Ectodermal cell (in vitro differentiated cells): Measurements from ENCODE around the gene ZDHHC11B.

Experiments
- H3K27ac ChIP-seq: 2 replicates; pipeline ENCODE4 v1.7.0; 2013; ENCODE audit warnings: mild to moderate bottlenecking, low read depth, low read length; ENCODE audit not compliant: insufficient read depth, poor library complexity, severe bottlenecking
- H3K27me3 ChIP-seq: 2 replicates; pipeline ENCODE4 v1.7.0; 2013; ENCODE audit warnings: mild to moderate bottlenecking, low read length; ENCODE audit not compliant: insufficient read depth, control insufficient read depth, poor library complexity, severe bottlenecking
- H3K36me3 ChIP-seq: one replicate; pipeline ENCODE4 v1.7.0; 2013; ENCODE audit warnings: low read length; ENCODE audit not compliant: control insufficient read depth, insufficient read depth
- H3K4me1 ChIP-seq: one replicate; pipeline ENCODE4 v1.7.0; 2013; ENCODE audit warnings: low read length; ENCODE audit not compliant: control insufficient read depth, insufficient read depth
- H3K4me3 ChIP-seq: 2 replicates; pipeline ENCODE4 v1.7.0; 2013; ENCODE audit warnings: low read depth, low read length, control low read depth; ENCODE audit not compliant: insufficient read depth
- H3K9me3 ChIP-seq: 2 replicates; pipeline ENCODE4 v1.7.0; 2013; ENCODE audit warnings: mild to moderate bottlenecking, low read length, moderate library complexity; ENCODE audit not compliant: control insufficient read depth
- WGBS, 2 experiments: methylation state at CpG; one replicate each; pipeline ENCODE4 v1.1.7; 2013; ENCODE audit warnings: missing lambda C conversion rate in 2 of 2; 5-methylcytosine and 5-hydroxymethylcytosine counted together

Gene ZDHHC11B

DNA sequence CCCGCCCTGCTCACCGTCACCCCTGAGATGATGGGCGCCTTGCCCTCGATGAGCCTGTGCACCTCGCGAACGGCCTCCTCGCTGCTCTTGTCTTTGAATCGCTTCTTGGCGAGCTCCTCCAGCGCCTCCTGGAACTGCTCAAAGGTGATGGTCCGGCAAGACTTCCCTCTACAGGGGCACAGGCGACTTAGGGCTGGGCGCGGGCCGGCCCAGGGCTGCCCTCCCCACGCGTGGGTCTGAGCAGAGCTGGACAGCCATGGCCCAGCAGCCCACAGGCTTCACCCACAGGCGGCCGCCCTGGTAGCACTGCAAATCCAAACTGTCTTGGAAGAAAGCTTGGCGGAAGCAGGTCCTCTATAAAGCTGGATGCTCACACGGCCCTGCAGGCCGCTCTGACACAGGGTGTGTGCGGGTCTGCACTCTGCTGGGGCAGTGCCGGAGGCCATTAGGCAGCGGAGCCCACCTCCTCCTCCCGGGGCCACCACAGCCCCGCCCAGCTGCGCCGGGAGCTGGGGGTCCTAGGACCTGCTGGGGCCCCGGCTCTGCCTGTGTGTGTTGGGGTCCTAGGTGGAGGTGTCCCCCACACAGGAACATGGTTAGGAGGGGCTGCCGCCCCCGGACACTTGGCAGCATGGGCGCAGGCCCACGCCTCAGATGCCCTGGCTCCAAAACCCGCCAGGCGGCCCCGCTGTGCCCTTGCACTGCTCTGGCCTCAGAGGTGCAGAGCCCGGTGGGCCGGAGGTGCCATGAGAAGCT is 118.4 kb downstream of the ZDHHC11B start:
- Histone ChIP-seq H3K4me3 (no peak overlapping the region), H3K36me3 (peaks cover 13% of the 10 kb centered on the region), H3K27me3 (no peaks in the 10 kb centered on the region), H3K9me3 (no peaks in the 10 kb centered on the region), H3K27ac (no peak overlapping the region), H3K4me1 (no peaks in the 10 kb centered on the region)
- WGBS, 2 experiments: 96% methylated on average over 40 of the region's 40 CpGs

- Histone ChIP-seq H3K36me3 (peaks cover 16% of the 10 kb centered on the region), H3K4me1 (no peaks in the 10 kb centered on the region), H3K27me3 (no peaks in the 10 kb centered on the region), H3K4me3 (no peak overlapping the region), H3K9me3 (no peaks in the 10 kb centered on the region), H3K27ac (no peak overlapping the region)
- WGBS, 2 experiments: 86 to 90% methylated on average over 5 to 7 of the region's 8 CpGs
Observed at GRCh38 chr5:665541-665955, 119.0 kb downstream of the ZDHHC11B start.

- Histone ChIP-seq H3K27me3 (no peaks in the 10 kb centered on the region), H3K27ac (no peak overlapping the region), H3K4me3 (no peak overlapping the region), H3K4me1 (no peaks in the 10 kb centered on the region), H3K36me3 (peaks cover 20% of the 10 kb centered on the region), H3K9me3 (no peaks in the 10 kb centered on the region)
- 96% methylated on average over 20 of the region's 20 CpGs for WGBS, 2 experiments
Observed at GRCh38 chr5:664994-665360, 119.6 kb downstream of the ZDHHC11B start.

GRCh38 chr5:664343-664993 is 120.1 kb downstream of the ZDHHC11B start:
- no peaks in the 10 kb centered on the region for H3K4me1 ChIP-seq
- H3K27me3 ChIP-seq: no peaks in the 10 kb centered on the region
- peaks cover 20% of the 10 kb centered on the region for H3K36me3 ChIP-seq
- no peak overlapping the region for H3K4me3 ChIP-seq
- 94 to 95% methylated on average over 24 of the region's 24 CpGs for WGBS, 2 experiments
- H3K9me3 ChIP-seq: no peaks in the 10 kb centered on the region
- H3K27ac ChIP-seq: no peak overlapping the region

DNA sequence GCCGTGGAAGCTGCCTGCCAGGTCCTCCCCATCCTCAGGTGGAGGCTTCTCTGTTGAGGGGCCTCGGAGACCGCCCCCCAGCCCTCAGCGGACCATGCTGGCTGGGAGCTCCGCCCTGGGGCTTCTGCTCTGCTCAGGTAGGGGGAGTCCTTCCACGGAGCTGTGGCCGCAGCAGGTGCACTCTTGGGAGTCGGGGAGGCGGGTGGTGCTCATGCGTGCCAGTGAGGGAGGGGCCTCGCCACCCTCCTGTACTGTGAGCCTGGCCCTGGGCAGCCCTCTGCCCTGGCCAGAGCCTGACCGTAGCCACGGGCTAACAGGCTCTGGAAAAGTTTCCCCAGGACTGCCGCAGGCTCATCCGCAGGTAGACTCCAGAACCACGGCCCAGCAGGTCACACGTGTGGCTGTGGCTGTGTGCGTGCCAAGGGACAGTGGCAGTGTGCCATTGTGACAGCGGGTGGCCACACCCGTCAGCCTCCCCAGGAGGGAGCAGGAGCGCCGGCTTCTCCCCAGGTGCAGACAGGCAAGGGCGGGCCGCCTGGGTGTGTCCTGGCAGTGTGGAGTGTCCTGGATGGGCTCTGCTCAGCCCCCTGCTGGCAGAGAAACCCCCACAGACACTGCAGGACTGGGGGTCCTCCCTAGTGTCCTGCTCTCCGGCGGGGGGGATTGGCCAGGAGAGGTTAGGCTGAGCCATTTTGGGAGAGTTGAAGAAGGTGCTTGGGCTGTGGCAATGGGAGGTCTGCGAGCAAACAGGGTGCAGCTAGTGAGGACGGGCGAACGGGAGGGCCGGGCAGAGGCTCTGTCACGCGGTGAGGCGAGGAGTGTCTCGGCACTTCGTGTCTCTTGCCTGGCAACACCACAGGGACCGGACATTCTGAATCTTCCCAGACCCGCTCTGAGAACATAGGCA is 120.8 kb downstream of the ZDHHC11B start:
- no peak overlapping the region for H3K27ac ChIP-seq
- no peak overlapping the region for H3K4me3 ChIP-seq
- no peaks in the 10 kb centered on the region for H3K27me3 ChIP-seq
- no peaks in the 10 kb centered on the region for H3K9me3 ChIP-seq
- 96% methylated on average over 38 of the region's 38 CpGs for WGBS, 2 experiments
- H3K36me3 ChIP-seq: peaks cover 20% of the 10 kb centered on the region
- H3K4me1 ChIP-seq: no peaks in the 10 kb centered on the region

GRCh38 chr5:662751-663435 is 121.6 kb downstream of the ZDHHC11B start:
- no peaks in the 10 kb centered on the region for H3K4me1 ChIP-seq
- H3K27me3 ChIP-seq: no peaks in the 10 kb centered on the region
- H3K36me3 ChIP-seq: peaks cover 24% of the 10 kb centered on the region
- H3K4me3 ChIP-seq: no peak overlapping the region
- H3K27ac ChIP-seq: no peak overlapping the region
- no peaks in the 10 kb centered on the region for H3K9me3 ChIP-seq
- 96 to 97% methylated on average over 56 of the region's 56 CpGs for whole genome bisulfite sequencing, 2 experiments

- Histone ChIP-seq H3K27me3 (no peaks in the 10 kb centered on the region), H3K27ac (no peak overlapping the region), H3K4me1 (no peaks in the 10 kb centered on the region), H3K9me3 (no peaks in the 10 kb centered on the region), H3K4me3 (no peak overlapping the region), H3K36me3 (peaks cover 31% of the 10 kb centered on the region)
- WGBS, 2 experiments: 96% methylated on average over 53 of the region's 53 CpGs
Observed at GRCh38 chr5:661891-662750, 122.4 kb downstream of the ZDHHC11B start.

- no peaks in the 10 kb centered on the region for H3K27me3 ChIP-seq
Observed at GRCh38 chr5:660491-661030, 124.0 kb downstream of the ZDHHC11B start.

More at GRCh38 chr5:660491-661030, 124.0 kb downstream of the ZDHHC11B start:
- Histone ChIP-seq H3K4me3 (no peak overlapping the region), H3K4me1 (no peaks in the 10 kb centered on the region), H3K36me3 (peaks cover 30% of the 10 kb centered on the region), H3K27ac (no peak overlapping the region), H3K9me3 (no peaks in the 10 kb centered on the region)
- 91 to 97% methylated on average over 10 of the region's 11 CpGs for WGBS, 2 experiments
